HG03565 (cell line): ENCODE measurements around the gene ILK.

Experiments
- ATAC-seq: cut with Tn5 transposase; IDR thresholded peaks from one replicate; pipeline ENCODE4 v1.9.1; 2021; ENCODE audit warnings: mild to moderate bottlenecking, moderate library complexity; ENCODE audit not compliant: unreplicated experiment

ILK gene

GRCh38 chr11:6619004-6619745, 15.6 kb downstream of the ILK start, which contains the start of gene TPP1:
TPP1 (minus strand) TSS chr11:6619422; CDS start chr11:6619400, 22 bp downstream.
- ATAC-seq, result peak; percentile 97

GRCh38 chr11:6620636-6621035, 17.1 kb downstream of the ILK start:
- no peak for ATAC-seq

GRCh38 chr11:6621711-6622211, 18.2 kb downstream of the ILK start:
- ATAC-seq, result no peak

- ATAC-seq, result no peak
Observed at GRCh38 chr11:6622261-6623171, 18.9 kb downstream of the ILK start.

GRCh38 chr11:6623391-6624363, 20.1 kb downstream of the ILK start:
- no peak for ATAC-seq

GRCh38 chr11:6625156-6625831, 21.7 kb downstream of the ILK start:
- no peak for ATAC-seq

- no peak for ATAC-seq
Observed at GRCh38 chr11:6625832-6626420, 22.4 kb downstream of the ILK start.

GRCh38 chr11:6626971-6627761, 23.6 kb downstream of the ILK start:
- ATAC-seq, result no peak

- no peak for ATAC-seq
Observed at GRCh38 chr11:6627762-6628241, 24.2 kb downstream of the ILK start.

GRCh38 chr11:6628526-6628925, 25.0 kb downstream of the ILK start:
- ATAC-seq, result no peak

- no peak for ATAC-seq
Observed at GRCh38 chr11:6629573-6629891, 26.0 kb downstream of the ILK start.

- no peak for ATAC-seq
Observed at GRCh38 chr11:6629892-6630631, 26.5 kb downstream of the ILK start.

- ATAC-seq, result no peak
Observed at GRCh38 chr11:6630632-6631291, 27.2 kb downstream of the ILK start.

- no peak for ATAC-seq
Observed at GRCh38 chr11:6631361-6631890, 27.9 kb downstream of the ILK start.

GRCh38 chr11:6632116-6633073, 28.8 kb downstream of the ILK start:
- ATAC-seq, result no peak
